ENCODE data around the gene WNT5A. TPM values are rescaled to one million over a fixed set of nuclear protein-coding genes. Genes with fewer than 3 reads are reported as not detected.

WNT5A gene
- total RNA-seq, 1 donor from 2014 or later: 3.3 TPM

DNA sequence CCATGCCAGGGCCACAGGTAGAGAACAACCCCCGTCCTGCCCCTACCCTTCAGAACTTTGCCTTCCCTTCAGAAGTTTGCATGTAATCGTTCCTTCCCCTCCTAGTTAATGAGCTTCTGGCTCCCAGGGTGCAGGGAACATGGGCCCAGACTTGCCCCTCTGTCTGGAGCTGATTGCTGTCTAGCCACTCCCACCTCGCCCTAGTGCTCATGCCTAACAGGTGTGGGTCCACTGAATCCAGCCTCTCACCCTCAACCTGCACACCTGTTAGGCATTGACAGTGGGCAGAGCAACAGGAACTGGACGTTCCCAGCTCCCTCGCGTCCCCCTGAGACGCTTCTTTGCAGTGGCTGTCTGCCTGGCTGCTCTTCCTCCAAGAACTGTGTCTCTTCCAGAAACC is 40.3 kb downstream of the WNT5A start:
- no peaks in the 10 kb centered on the region for H3K27me3 ChIP-seq
- H3K27ac Mint-ChIP-seq: no peak overlapping the region
- no peak overlapping the region for H3K4me3 Mint-ChIP-seq

DNA sequence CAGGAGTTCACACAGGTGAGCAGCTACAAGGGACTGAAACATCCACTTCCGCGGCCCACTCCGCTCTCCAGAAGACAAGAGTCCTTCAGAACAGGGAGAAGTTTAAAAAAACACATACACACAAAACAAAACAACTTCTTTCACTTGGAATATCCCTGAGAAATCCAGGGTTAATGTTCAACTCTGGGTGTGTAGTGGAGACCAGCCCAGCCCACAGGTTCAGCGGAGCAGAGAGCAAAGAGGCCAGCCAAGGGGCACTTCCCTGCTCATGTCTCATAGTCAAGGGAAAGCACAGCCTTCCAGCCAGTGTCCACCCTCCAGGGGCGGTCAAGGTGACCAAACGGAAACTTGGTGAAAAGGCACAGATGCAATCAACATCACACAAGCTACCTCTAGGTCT is 41.6 kb downstream of the WNT5A start:
- H3K4me1 ChIP-seq: no peaks in the 10 kb centered on the region
- no peak overlapping the region for H3K4me3 ChIP-seq
- H3K27ac ChIP-seq: no peak overlapping the region
- H3K9ac ChIP-seq: no peak overlapping the region
- no peaks in the 10 kb centered on the region for H3K79me2 ChIP-seq (ENCODE audit: low read depth)
- no peak overlapping the region for H3K4me2 ChIP-seq
- no peaks in the 10 kb centered on the region for H4K20me1 ChIP-seq (ENCODE audit: low read depth)
- H2AFZ ChIP-seq (replicated peaks): no peak overlapping the region
- Mint-ChIP-seq H3K4me3 (no peak overlapping the region), H3K4me1 (no peaks in the 10 kb centered on the region), H3K27me3 (ENCODE audit: insufficient read depth, low read depth) (peaks cover 2% of the 10 kb centered on the region), H3K9me3 (no peaks in the 10 kb centered on the region), H3K27ac (no peak overlapping the region), H3K36me3 (no peaks in the 10 kb centered on the region)
- H3K27me3 ChIP-seq: no peaks in the 10 kb centered on the region
- TF ChIP-seq EZH2phosphoT487 (IDR thresholded peaks at IDR 0.05) (no peak), EZH2 (IDR thresholded peaks at IDR 0.05) (no peak)
- TF ChIP-seq, protein P1, sequence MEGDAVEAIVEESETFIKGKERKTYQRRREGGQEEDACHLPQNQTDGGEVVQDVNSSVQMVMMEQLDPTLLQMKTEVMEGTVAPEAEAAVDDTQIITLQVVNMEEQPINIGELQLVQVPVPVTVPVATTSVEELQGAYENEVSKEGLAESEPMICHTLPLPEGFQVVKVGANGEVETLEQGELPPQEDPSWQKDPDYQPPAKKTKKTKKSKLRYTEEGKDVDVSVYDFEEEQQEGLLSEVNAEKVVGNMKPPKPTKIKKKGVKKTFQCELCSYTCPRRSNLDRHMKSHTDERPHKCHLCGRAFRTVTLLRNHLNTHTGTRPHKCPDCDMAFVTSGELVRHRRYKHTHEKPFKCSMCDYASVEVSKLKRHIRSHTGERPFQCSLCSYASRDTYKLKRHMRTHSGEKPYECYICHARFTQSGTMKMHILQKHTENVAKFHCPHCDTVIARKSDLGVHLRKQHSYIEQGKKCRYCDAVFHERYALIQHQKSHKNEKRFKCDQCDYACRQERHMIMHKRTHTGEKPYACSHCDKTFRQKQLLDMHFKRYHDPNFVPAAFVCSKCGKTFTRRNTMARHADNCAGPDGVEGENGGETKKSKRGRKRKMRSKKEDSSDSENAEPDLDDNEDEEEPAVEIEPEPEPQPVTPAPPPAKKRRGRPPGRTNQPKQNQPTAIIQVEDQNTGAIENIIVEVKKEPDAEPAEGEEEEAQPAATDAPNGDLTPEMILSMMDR (IDR thresholded peaks at IDR 0.05): no peak
- H3F3A ChIP-seq (ENCODE audit: low read depth): no peaks in the 10 kb centered on the region
- H3K36me3 ChIP-seq: no peaks in the 10 kb centered on the region
- H3K9me3 ChIP-seq (ENCODE audit: low read depth): no peaks in the 10 kb centered on the region
- DNase-seq (ENCODE audit: low spot score): no peak

More for the DNA sequence above, 40.3 kb downstream of the WNT5A start:
- DNase-seq (ENCODE audit: low spot score): no peak
- Histone ChIP-seq H3K27ac (no peak overlapping the region), H3K9ac (no peak overlapping the region), H3F3A (ENCODE audit: low read depth) (no peaks in the 10 kb centered on the region), H3K4me3 (no peak overlapping the region), H3K4me1 (no peaks in the 10 kb centered on the region), H3K9me3 (ENCODE audit: low read depth) (no peaks in the 10 kb centered on the region), H2AFZ (replicated peaks) (no peak overlapping the region), H3K4me2 (no peak overlapping the region), H3K36me3 (no peaks in the 10 kb centered on the region), H3K79me2 (ENCODE audit: low read depth) (no peaks in the 10 kb centered on the region), H4K20me1 (ENCODE audit: low read depth) (no peaks in the 10 kb centered on the region)
- no peak for TF ChIP-seq EZH2 (IDR thresholded peaks at IDR 0.05)
- no peak for TF ChIP-seq EZH2phosphoT487 (IDR thresholded peaks at IDR 0.05)
- TF ChIP-seq, protein P1 (IDR thresholded peaks at IDR 0.05): no peak
- no peaks in the 10 kb centered on the region for H3K36me3 Mint-ChIP-seq
- no peaks in the 10 kb centered on the region for H3K9me3 Mint-ChIP-seq
- H3K4me1 Mint-ChIP-seq: no peaks in the 10 kb centered on the region
- H3K27me3 Mint-ChIP-seq (ENCODE audit: insufficient read depth, low read depth): peaks cover 2% of the 10 kb centered on the region

DNA sequence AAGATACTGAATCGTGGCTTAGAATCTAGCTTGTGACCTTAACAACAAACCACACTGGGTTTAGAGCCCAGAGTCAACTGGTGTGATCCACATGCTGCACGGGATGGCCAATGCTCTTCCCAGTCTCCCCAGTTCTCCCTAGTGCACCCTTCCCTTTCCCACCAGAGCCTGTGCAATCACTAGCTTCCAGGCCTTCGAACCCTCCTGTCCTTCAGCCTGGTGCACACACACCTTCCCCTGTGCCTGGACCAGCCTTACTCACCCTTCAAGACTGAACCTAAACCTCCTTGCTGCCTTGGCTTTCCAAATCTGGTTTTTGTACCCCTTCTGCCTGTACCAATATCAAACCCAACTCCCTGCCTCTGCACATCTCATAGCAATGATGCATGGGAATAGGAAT is 43.8 kb downstream of the WNT5A start:
- peaks cover 5% of the 10 kb centered on the region for H3K4me1 Mint-ChIP-seq
- peaks cover 2% of the 10 kb centered on the region for H3K27me3 Mint-ChIP-seq (ENCODE audit: insufficient read depth, low read depth)
- DNase-seq (ENCODE audit: low spot score): no peak
- no peak overlapping the region for H3K4me3 Mint-ChIP-seq
- Histone ChIP-seq H2AFZ (replicated peaks) (no peak overlapping the region), H3K9me3 (ENCODE audit: low read depth) (no peaks in the 10 kb centered on the region), H3K27me3 (no peaks in the 10 kb centered on the region), H3K4me2 (no peak overlapping the region), H4K20me1 (ENCODE audit: low read depth) (no peaks in the 10 kb centered on the region), H3K4me1 (no peaks in the 10 kb centered on the region), H3K27ac (no peak overlapping the region), H3K9ac (no peak overlapping the region), H3K79me2 (ENCODE audit: low read depth) (no peaks in the 10 kb centered on the region), H3K4me3 (no peak overlapping the region), H3K36me3 (no peaks in the 10 kb centered on the region), H3F3A (ENCODE audit: low read depth) (no peaks in the 10 kb centered on the region)
- H3K36me3 Mint-ChIP-seq: no peaks in the 10 kb centered on the region
- TF ChIP-seq EZH2phosphoT487 (IDR thresholded peaks at IDR 0.05) (no peak), EZH2 (IDR thresholded peaks at IDR 0.05) (no peak)
- TF ChIP-seq, protein P1 (IDR thresholded peaks at IDR 0.05): no peak
- no peaks in the 10 kb centered on the region for H3K9me3 Mint-ChIP-seq
- H3K27ac Mint-ChIP-seq: peak overlapping the region; percentile 18

Data from neural progenitor cell (in vitro differentiated cells).